GM10266 (cell line): ENCODE results near the gene ULK4.

ENCODE experiments used
- DNase-seq: peaks from one replicate; pipeline ENCODE4 v3.0.0; 2012; ENCODE audit errors: extremely low spot score
- TF ChIP-seq, protein P1 (sequence below): IDR thresholded peaks from 2 replicates; pipeline ENCODE4 v1.5.1; 2012; ENCODE audit warnings: mild to moderate bottlenecking, low read depth; ENCODE audit not compliant: control insufficient read depth, insufficient read depth; ENCODE audit errors: missing control alignments

Gene ULK4

DNA sequence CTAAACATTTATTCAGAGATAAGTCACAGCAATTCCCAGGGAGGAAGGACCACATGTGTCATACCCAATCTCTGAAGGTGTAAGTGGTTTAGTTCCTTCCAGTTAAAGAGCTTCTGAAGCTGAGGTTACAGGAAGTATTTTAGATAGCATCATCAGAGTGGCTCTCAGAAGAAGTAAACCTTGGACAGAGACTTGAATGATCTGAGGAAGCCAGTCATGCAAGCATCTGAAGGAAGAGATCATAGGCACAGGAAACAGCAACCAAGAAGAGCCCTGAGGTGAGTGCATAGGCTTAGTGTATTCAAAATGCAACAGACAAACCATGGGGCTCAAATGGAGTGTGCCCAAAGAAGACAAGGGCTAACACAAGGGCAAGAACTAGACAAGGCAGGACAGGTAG is 210.3 kb downstream of the ULK4 start:
- DNase-seq = no peak

GRCh38 chr3:41749988-41750387 is 211.9 kb downstream of the ULK4 start:
- TF ChIP-seq, protein P1, sequence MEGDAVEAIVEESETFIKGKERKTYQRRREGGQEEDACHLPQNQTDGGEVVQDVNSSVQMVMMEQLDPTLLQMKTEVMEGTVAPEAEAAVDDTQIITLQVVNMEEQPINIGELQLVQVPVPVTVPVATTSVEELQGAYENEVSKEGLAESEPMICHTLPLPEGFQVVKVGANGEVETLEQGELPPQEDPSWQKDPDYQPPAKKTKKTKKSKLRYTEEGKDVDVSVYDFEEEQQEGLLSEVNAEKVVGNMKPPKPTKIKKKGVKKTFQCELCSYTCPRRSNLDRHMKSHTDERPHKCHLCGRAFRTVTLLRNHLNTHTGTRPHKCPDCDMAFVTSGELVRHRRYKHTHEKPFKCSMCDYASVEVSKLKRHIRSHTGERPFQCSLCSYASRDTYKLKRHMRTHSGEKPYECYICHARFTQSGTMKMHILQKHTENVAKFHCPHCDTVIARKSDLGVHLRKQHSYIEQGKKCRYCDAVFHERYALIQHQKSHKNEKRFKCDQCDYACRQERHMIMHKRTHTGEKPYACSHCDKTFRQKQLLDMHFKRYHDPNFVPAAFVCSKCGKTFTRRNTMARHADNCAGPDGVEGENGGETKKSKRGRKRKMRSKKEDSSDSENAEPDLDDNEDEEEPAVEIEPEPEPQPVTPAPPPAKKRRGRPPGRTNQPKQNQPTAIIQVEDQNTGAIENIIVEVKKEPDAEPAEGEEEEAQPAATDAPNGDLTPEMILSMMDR = no peak
- no peak for DNase-seq

More for the DNA sequence above, 210.3 kb downstream of the ULK4 start:
- TF ChIP-seq, protein P1 = no peak

DNA sequence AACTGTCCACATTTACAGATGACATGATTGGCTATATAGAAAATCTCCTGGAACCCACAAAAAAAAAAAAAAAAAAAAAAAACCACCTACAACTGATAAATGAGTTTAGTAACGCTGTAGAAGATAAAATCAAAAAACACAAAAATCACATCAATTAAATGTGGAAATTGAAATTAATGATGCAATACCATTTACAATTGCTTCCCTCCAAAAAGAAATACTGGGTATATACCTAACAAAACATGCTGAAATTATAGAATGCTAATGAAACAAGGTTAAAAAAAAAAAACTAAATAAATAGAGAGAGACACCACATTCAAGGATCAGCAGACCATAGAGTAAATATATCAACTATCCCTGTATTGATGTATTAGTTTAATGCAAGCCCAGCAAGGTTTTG is 215.7 kb downstream of the ULK4 start:
- no peak for DNase-seq
- TF ChIP-seq, protein P1 = no peak

GRCh38 chr3:41742121-41742520 is 219.8 kb downstream of the ULK4 start:
- TF ChIP-seq, protein P1 = no peak
- DNase-seq = no peak

DNA sequence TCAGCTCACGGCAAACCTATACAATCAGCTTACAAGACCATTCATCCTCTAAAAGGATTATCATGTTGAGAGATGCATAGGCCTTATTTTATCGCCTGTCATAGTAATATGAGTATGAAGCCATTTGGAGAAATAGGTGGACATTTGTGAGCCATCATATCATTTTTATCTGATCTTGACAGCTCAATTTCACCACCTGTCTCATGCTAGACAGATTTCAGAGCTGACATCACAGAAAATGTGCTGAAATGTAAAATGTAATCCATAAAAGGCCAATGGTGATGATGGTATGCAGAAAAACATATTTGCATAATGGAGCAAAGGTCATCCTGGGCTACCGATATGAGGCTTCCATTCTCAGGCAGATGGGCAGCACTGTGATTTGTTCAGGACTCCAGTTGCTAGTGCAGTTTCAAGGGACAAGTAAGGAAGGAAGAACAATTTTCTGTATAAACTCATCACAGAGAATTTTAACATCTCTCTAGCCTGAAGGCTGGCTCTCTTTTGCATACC is 221.5 kb downstream of the ULK4 start:
- DNase-seq = no peak
- TF ChIP-seq, protein P1 = no peak

DNA sequence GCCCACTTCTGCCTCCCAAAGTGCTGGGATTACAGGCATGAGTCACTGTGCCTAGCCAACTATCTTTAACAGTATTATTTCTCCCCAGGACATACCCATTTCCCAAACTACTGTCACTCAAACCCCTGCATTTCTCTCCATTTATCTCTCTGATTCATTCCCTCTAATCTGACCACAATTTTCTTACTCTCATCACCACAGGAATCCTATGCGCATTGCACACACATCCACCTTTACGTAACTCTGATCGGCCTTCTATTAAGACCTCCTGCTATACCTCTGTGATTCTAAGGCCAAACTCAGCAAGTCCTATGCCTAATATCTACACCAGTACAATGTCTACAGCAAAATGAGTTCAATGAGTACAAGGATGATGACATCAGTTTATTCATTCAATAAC is 235.0 kb downstream of the ULK4 start:
- no peak for DNase-seq
- TF ChIP-seq, protein P1 = no peak

- TF ChIP-seq, protein P1 = no peak
- no peak for DNase-seq
Measured at GRCh38 chr3:41717641-41718040, 244.3 kb downstream of the ULK4 start.
